Neuron (in vitro differentiated cells): Measurements from ENCODE around the gene FAM227B.
"Not testable (repeated sequence)": the region's sequence is repeated elsewhere in the genome, so short reads cannot be mapped to it uniquely, and the experiment has no call there.

Experiments
- H2AFZ ChIP-seq: one replicate; pipeline ENCODE4 v1.6.1; 2013; ENCODE audit warnings: low read depth, mild to moderate bottlenecking, inconsistent platforms, low read length, moderate library complexity
- H3K27me3 ChIP-seq: one replicate; pipeline ENCODE4 v1.6.1; 2013; ENCODE audit warnings: low read length; ENCODE audit not compliant: insufficient read depth
- H3K36me3 ChIP-seq: one replicate; pipeline ENCODE4 v1.6.1; 2013; ENCODE audit warnings: low read length; ENCODE audit not compliant: insufficient read depth
- H3K4me1 ChIP-seq: one replicate; pipeline ENCODE4 v1.6.1; 2013; ENCODE audit warnings: low read length; ENCODE audit not compliant: insufficient read depth
- H3K4me3 ChIP-seq: 2 replicates; pipeline ENCODE4 v1.5.1; 2013; ENCODE audit warnings: mild to moderate bottlenecking, low read length, moderate library complexity
- H3K9me3 ChIP-seq: one replicate; pipeline ENCODE4 v1.6.1; 2013; ENCODE audit warnings: low read length

FAM227B gene

DNA sequence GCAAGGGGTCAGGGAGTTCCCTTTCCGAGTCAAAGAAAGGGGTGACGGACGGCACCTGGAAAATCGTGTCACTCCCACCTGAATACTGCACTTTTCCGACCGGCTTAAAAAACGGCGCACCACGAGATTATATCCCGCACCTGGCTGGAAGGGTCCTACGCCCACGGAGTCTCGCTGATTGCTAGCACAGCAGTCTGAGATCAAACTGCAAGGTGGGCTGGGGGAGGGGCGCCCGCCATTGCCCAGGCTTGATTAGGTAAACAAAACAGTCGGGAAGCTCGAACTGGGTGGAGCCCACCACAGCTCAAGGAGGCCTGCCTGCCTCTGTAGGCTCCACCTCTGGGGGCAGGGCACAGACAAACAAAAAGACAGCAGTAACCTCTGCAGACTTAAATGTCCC lies 266.2 kb downstream of the FAM227B start:
- H3K4me1 ChIP-seq, H3K27me3 ChIP-seq, H3K4me3 ChIP-seq, H3K9me3 ChIP-seq, H2AFZ ChIP-seq, H3K36me3 ChIP-seq: not testable (repeated sequence)

DNA sequence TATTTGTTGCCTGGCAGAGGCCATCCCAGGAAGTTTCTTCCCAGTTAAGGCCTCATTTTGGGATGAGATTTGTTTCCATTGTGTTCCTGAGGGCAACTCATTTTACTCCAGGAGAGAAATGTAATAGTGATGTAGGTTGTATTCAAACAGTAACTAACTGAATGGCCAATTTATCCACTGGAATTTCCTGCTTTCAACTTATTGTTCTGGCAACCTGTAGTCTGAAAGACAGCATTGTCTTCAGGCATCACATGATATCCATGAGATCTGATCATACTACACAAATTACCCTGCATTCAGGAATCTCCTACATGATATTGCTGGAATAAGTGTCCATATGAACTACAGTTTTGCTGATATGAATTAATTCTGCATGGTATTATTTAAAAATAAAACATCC lies 277.1 kb downstream of the FAM227B start:
- H3K4me1 ChIP-seq, result no peaks in the 10 kb centered on the region
- no peak overlapping the region for H3K4me3 ChIP-seq
- H3K9me3 ChIP-seq, result peaks cover 2% of the 10 kb centered on the region
- H3K36me3 ChIP-seq, result no peaks in the 10 kb centered on the region
- H2AFZ ChIP-seq, result no peak overlapping the region
- no peaks in the 10 kb centered on the region for H3K27me3 ChIP-seq

- no peak overlapping the region for H2AFZ ChIP-seq
- no peaks in the 10 kb centered on the region for H3K27me3 ChIP-seq
- H3K36me3 ChIP-seq, result no peaks in the 10 kb centered on the region
- H3K4me3 ChIP-seq, result no peak overlapping the region
- H3K4me1 ChIP-seq, result no peaks in the 10 kb centered on the region
- H3K9me3 ChIP-seq, result peaks cover 2% of the 10 kb centered on the region
Observed at GRCh38 chr15:49339656-49340055, 281.0 kb downstream of the FAM227B start.

DNA sequence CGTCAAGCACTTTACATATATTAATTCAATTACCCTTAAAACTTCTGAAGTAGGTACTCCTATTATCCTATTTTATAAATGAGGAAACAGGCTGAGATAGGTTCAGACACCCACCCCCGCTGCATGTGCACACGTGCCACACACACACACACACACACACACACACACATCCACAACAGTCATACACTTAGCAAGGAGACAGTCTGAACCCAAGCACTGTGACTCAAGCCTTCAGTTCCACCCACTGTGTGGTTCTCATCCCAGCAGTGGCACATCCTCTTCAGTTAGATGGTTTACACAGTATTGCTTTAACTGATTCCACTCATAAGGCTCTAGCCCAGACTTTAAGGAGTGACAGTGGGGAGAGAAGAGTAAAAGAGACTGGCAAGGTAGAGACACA lies 288.7 kb downstream of the FAM227B start:
- no peaks in the 10 kb centered on the region for H3K27me3 ChIP-seq
- H3K36me3 ChIP-seq, result peaks cover 5% of the 10 kb centered on the region
- no peak overlapping the region for H3K4me3 ChIP-seq
- H3K4me1 ChIP-seq, result no peaks in the 10 kb centered on the region
- no peak overlapping the region for H2AFZ ChIP-seq
- no peaks in the 10 kb centered on the region for H3K9me3 ChIP-seq

- no peak overlapping the region for H3K4me3 ChIP-seq
- peaks cover 5% of the 10 kb centered on the region for H3K36me3 ChIP-seq
- no peaks in the 10 kb centered on the region for H3K9me3 ChIP-seq
- no peaks in the 10 kb centered on the region for H3K27me3 ChIP-seq
- H2AFZ ChIP-seq, result no peak overlapping the region
- no peaks in the 10 kb centered on the region for H3K4me1 ChIP-seq
Observed at GRCh38 chr15:49331442-49331841, 289.2 kb downstream of the FAM227B start.

GRCh38 chr15:49330166-49330565 lies 290.5 kb downstream of the FAM227B start:
- no peaks in the 10 kb centered on the region for H3K27me3 ChIP-seq
- H3K9me3 ChIP-seq, result no peaks in the 10 kb centered on the region
- H3K36me3 ChIP-seq, result peaks cover 5% of the 10 kb centered on the region
- no peak overlapping the region for H3K4me3 ChIP-seq
- no peaks in the 10 kb centered on the region for H3K4me1 ChIP-seq
- no peak overlapping the region for H2AFZ ChIP-seq

DNA sequence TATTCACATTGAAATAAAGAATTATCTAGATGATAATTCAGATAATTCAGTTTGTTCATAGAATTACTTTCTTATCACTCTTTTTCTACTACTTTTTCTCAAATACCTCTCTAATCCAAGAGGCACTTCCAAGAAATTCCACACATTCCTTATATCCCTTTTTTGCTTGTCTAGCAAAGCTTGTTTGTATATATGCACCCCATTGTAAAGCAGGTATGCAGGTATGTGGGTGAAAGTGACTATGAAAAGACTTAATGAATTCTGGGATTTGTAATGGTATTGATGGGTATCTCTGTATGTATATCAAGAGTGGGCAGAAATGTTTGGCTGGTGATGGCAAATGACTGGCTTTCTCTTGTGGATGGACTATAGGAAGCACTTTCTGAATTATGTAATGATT lies 291.7 kb downstream of the FAM227B start:
- Histone ChIP-seq H3K36me3 (peaks cover 5% of the 10 kb centered on the region), H3K27me3 (no peaks in the 10 kb centered on the region), H3K4me1 (peaks cover 6% of the 10 kb centered on the region), H2AFZ (no peak overlapping the region), H3K4me3 (no peak overlapping the region), H3K9me3 (no peaks in the 10 kb centered on the region)

DNA sequence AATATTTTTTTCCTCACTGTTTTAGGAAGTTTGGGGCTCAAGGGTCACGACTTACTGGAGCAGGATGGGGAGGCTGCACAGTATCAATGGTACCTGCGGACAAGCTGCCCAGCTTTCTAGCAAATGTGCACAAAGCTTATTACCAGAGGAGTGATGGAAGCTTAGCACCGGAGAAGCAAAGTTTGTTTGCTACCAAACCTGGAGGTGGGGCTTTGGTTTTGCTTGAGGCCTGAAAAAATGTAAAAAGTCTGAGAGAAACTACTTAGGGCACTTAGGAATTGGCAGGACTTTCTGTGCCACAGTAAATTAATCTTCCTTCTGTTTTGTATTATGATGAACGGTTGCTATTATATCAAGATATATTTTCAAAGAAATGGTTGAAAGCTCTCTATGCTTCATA lies 292.7 kb downstream of the FAM227B start:
- Histone ChIP-seq H3K9me3 (no peaks in the 10 kb centered on the region), H3K4me1 (peaks cover 12% of the 10 kb centered on the region), H3K36me3 (peaks cover 5% of the 10 kb centered on the region), H3K4me3 (no peak overlapping the region), H2AFZ (no peak overlapping the region), H3K27me3 (no peaks in the 10 kb centered on the region)

DNA sequence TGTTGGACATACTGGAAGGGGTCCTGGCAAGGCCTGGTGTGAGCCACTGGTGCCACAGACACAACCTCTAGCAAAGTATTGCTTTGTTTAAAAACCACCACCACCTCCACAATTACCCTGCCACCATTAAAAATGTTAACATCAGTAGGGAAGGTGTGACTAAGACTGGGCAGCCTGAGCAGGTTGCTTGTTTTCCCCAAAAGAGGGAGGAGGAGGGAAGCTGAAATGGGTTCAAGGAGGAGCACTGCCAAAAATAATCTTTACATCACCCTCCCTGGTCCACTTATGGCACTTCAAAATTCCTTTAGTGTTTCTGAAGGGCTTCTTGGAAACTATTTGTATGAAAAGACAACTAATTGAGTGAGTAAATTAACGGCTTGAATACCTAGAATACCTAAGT lies 297.4 kb downstream of the FAM227B start:
- peaks cover 7% of the 10 kb centered on the region for H3K36me3 ChIP-seq
- no peak overlapping the region for H3K4me3 ChIP-seq
- H2AFZ ChIP-seq, result no peak overlapping the region
- no peaks in the 10 kb centered on the region for H3K9me3 ChIP-seq
- H3K27me3 ChIP-seq, result no peaks in the 10 kb centered on the region
- H3K4me1 ChIP-seq, result peaks cover 12% of the 10 kb centered on the region

DNA sequence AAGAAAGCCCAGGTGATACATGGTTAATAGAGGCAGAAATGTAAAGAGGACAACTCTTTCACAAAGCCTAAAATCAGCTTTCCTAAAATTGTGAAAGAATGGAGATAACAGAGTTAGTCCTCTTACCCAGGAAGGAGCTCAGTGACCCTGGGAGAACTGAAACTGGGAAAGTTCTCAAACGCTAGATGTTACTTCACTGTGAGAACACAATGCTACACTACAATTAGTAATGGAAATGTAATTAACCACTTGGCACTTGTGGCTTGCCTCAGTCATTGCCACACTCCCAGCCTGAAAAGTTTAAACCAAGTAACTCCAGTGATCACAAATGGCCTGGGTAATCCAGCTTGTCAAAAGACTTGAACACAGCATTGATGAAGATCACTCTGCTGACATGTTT lies 300.3 kb downstream of the FAM227B start:
- Histone ChIP-seq H3K4me1 (peaks cover 15% of the 10 kb centered on the region), H3K27me3 (no peaks in the 10 kb centered on the region), H3K36me3 (peaks cover 4% of the 10 kb centered on the region), H3K9me3 (no peaks in the 10 kb centered on the region), H2AFZ (no peak overlapping the region), H3K4me3 (no peak overlapping the region)

GRCh38 chr15:49315391-49315823 lies 305.2 kb downstream of the FAM227B start:
- H3K9me3 ChIP-seq, result no peaks in the 10 kb centered on the region
- peaks cover 5% of the 10 kb centered on the region for H3K4me1 ChIP-seq
- no peak overlapping the region for H3K4me3 ChIP-seq
- H2AFZ ChIP-seq, result no peak overlapping the region
- peaks cover 2% of the 10 kb centered on the region for H3K36me3 ChIP-seq
- H3K27me3 ChIP-seq, result no peaks in the 10 kb centered on the region

DNA sequence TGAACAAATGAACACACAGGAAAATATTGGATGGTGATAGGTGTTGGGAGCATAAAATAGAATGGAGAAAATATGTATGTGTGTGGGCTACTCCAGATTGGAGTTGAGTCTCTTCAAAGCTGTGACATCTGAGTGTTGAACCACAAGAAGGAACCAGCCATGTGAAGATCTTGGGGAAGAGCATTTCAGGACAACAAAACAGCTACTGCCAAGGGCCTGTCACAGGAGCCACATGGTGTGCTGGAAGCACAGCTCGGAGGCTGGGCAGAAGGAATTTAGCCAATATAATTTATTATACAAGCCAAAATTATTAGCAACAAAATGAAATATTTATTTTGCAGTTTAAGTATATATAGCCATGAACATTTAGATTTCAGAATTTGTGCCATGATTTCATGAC lies 305.9 kb downstream of the FAM227B start:
- Histone ChIP-seq H3K36me3 (no peaks in the 10 kb centered on the region), H3K4me3 (no peak overlapping the region), H3K4me1 (peaks cover 5% of the 10 kb centered on the region), H2AFZ (no peak overlapping the region), H3K9me3 (no peaks in the 10 kb centered on the region), H3K27me3 (no peaks in the 10 kb centered on the region)

- no peaks in the 10 kb centered on the region for H3K9me3 ChIP-seq
- H3K36me3 ChIP-seq, result no peaks in the 10 kb centered on the region
- no peaks in the 10 kb centered on the region for H3K27me3 ChIP-seq
- peaks cover 5% of the 10 kb centered on the region for H3K4me1 ChIP-seq
- H2AFZ ChIP-seq, result no peak overlapping the region
- no peak overlapping the region for H3K4me3 ChIP-seq
Observed at GRCh38 chr15:49313650-49314049, 307.0 kb downstream of the FAM227B start.

DNA sequence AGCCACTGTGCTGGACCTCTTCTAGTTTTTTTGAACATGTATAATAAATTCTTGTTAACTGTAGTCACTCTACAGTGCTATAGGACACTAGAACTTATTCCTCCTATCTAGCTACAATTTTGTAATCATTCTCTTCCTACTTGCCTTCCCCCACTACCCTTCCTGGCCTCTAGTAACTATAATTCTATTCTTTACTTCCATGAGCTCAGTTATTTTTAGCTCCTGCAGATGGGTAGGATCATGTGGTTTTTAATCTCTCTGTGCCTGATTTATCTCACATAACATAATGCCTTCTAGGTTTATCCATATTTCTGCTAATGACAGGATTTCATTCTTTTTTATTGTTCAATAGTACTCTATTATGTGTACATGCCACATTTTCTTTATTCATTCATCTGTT lies 310.7 kb downstream of the FAM227B start:
- Histone ChIP-seq H3K4me3 (no peak overlapping the region), H3K36me3 (no peaks in the 10 kb centered on the region), H2AFZ (no peak overlapping the region), H3K4me1 (no peaks in the 10 kb centered on the region), H3K27me3 (no peaks in the 10 kb centered on the region), H3K9me3 (no peaks in the 10 kb centered on the region)
